Forelimb muscle (tissue), 1 donor: Measurements from ENCODE around the gene SMIM23. TPM values are rescaled to one million over a fixed set of nuclear protein-coding genes. Genes with fewer than 3 reads are reported as not detected.

Experiments used
- DNase-seq: peaks from one replicate; pipeline ENCODE4 v3.0.0-alpha.2; 2013; ENCODE audit warnings: low read depth
- polyA plus RNA-seq: library from polyadenylated mRNA; unstranded; fragments of 120-200 nt; gene quantifications from one replicate; pipeline ENCODE4 v1.2.1, GENCODE V29; 2013; ENCODE audit not compliant: insufficient read length

Gene SMIM23
- not detected for polyA plus RNA-seq

DNA sequence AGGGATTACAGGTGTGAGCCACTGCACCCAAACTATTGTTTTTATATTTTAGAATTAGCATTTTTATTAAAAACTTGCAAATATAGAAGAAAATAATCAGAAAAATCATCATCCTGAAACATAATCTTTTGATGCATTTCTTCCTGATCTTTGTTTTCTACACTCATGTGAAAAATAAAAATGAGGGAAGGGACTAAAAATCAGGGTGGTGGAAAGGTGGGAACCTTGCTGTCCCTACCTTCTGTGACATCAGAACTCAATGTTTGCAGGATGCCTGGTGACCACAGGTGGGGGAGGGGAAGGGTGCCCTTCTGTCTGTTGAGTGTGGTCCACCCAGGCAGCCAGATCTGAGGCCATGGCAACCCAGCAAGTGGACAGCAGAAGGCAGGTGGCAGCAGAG is at the start of gene SMIM23:
SMIM23 (plus strand) TSS at position 301 of the 400 bp plus-strand sequence; CDS start at position 356, 55 bp downstream.
- no peak for DNase-seq

DNA sequence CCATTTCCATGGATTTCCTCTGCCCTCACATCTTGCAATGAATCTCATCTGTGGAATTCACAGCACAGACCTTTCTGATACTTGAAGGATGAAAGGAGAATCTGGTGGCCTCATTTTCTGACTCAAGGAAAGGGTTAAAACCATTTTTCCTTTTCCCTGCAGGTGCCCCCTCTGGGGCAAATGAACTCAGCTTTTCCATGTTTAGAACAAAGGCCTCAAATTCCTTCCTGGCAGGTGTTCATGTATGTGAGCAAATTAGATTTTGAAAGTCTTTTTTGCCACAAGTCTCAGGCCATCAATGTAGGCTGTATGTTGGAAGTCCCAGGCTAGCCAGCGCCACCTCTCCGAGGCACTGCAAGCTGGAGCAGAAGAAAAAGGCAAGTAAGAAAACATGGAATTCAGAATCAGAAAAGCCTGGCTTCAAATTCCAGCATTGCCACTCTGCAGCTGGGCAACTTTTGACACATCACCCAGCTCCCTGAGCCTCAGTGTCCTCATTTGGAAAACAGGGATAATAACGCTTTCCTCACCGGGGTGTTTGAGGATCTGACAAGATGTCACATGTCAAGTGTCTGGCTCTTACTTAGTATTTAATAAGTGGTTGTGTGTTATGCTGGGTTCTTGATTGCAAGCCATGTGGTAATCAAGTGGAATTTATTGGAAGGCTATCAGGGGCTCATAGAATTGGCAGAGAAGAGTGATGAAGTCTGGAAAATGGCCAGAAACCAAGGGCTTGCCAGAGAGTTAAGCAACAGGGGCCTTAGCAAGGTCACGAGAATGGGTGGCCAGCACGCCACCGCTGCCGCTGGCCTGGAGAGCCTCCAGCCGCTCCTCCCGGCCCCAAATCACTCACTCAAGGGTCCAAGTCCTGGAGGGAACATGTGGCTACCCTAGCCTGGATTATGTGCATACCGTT is 48.4 kb upstream of the SMIM23 start:
- no peak for DNase-seq

DNA sequence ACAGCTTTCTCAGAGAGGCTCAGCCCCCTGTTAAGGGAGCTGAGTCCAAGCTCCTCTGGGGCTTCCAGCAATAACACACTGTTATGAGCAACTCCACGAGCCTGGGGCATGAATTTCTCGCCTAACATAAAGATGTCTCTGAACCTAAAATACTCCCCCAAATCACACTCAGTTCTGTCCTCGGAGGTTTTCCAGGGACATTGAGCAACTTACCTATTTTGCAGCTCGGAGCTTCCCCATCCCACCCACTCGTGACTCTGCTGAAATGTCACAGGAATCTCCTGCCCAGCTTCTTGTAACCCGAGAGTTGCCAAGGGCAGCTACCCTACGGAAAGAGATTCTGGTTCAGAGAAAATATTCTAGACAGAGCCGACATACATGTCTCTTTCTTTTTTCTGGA is 47.1 kb upstream of the SMIM23 start:
- DNase-seq, result no peak

DNA sequence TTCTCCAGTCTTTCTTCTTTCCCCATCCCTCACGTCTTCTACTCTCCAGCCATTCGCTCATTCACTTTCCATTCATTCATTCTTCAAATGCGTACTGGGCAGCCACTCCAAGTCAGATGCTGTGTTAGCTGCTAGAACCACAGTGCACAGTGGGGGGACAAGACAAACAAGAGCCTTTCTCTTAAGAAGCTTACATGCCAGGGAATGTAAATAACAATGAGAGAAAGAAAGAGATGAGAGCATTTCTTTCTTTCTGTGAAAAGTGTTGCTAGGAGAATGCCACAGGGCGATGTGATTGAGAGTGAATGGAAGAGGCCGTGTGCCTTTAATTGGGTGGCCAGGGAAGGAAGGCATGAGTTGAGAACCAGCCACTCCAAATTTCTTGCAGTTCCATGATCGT is 46.3 kb upstream of the SMIM23 start:
- DNase-seq, result no peak

DNA sequence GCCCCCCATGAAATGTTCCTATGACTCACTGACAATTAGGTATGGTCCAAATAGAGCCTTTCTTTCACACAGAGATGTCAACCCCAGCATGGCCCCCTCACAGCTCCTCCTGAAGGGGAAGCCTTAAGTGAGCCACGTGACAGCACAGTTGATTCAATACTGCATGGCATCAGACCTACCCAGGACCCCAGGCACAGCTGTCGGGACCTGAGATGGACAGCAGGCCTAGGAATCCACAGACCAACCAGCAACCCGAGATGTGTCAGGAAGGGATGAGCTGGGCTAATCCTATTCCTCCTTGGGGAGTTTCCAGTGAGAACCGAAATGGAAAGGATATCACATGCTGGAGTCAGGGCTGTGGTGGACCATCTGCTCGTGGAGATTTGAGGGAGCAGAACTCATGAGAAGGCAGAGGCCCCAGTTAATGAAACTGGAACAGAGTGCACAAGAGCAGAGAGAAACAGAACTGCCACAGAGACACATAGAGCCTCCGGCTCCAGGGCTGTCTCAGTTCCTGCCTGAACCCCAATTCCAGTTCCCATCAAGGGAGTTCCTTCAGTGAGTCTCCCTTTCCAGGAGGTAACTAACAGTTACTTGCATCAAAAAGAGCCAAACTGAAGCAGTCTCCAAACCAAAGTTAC is 42.1 kb upstream of the SMIM23 start:
- DNase-seq, result no peak

DNA sequence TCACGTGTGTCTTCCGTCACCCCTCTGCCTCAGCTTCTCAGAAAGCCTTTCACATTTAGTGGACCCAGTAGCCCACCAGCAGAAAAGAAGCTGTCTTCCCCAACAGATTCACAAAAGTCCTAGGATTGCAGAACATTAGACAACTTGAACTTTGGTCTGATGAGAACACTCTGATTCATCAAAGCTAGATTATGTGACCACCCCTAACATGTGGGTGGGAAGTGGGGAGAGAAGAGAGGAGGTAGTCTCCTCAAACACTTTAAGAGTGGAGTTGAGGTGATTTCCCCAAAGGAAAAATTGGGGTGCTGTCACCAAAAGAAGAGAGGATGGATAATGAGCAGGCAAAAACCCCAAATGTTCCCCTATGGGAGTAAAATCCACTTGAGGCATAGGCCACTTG is 41.4 kb upstream of the SMIM23 start:
- no peak for DNase-seq

DNA sequence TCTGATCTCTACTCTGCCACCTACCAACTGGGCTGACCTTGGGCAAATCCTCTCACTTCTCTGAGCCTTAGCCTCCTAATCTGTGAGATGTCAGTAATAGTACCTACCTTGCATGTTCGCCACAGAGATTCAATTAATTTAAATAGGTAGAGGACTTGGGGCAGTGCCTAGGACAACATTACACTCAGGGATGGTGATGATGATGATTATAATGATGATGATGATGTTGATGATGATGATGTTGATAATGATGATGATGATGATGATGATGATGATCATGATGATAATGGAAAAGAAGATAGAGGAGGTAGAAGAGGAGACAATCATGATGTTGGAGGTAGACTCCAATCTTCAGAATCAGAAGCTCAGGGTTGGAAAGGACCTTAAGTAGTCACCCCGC is 40.7 kb upstream of the SMIM23 start:
- DNase-seq, result no peak

DNA sequence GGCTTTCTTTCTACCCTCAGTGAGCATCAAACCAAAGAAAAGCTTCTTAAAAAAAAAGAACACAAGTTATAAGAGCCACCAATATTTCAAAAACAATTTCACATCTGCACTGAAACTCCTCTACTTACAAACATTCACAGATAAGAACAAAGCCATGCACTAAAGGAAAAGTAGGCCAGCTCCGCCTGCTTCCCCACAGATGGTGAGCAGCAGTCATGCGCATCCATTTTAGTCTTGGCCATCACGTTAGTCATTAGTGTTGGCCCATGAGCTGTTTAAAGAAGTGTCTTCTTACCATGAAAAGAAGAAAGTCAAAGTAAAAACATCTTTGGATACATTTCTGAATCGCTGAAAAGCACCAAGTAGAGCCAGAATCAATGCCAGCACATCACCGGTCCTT is 40.0 kb upstream of the SMIM23 start:
- DNase-seq, result no peak

DNA sequence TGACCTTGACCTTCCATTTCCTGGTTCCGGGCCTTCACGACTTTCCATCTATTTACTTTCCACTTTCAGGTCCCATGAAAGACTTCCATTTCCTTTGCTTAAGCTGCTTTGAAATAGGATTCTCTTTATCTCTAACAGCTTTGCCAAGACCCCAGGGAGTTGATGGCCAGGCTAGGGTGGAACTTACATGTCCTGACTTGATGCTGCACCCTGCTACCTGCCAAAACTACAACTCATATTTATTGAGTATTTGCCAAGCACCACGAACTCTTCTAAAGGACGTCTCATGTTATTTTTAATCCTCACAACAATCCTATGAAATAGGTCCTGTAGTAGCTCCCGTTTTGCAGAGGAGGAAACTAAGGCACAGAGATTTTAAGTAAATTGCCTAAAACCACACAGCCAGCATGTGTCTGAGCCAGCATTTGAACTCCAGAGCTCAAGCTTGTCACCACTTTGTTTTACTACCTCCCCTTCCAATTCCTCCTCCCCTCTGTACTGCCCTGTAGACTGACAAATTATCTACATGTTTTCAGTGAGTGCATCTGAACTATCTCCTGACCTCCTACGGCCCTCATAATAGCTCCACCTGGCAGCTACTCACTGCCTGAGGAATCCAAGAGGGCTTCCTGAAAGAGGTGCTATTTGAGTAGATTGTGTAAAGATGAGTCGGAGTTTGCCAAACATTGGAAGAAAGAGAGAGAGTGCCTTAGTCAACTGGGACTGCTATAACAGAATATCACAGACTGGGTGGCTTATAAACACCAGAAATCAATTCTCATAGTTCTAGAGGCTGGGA is 38.4 kb upstream of the SMIM23 start:
- DNase-seq, result no peak

DNA sequence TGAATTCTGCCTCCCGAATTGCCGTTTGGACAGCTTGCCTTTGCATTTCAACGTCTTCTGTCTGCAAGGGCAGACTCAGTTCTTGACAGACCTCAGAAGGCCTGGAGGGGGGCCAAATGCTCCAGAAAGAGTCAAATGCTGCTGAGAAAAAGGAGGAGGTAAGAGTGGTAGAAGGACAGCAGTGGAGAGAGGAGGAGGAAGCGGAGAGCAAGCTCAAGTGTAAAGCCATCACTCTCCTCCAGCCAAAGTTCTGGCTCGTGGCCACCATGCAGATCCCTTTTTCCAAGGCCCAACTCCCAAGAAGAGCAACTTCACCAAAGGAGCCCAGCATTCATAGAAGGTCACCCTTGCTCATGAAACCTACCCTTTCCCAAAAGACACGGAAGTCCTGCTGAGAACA is 36.9 kb upstream of the SMIM23 start:
- DNase-seq, result no peak

DNA sequence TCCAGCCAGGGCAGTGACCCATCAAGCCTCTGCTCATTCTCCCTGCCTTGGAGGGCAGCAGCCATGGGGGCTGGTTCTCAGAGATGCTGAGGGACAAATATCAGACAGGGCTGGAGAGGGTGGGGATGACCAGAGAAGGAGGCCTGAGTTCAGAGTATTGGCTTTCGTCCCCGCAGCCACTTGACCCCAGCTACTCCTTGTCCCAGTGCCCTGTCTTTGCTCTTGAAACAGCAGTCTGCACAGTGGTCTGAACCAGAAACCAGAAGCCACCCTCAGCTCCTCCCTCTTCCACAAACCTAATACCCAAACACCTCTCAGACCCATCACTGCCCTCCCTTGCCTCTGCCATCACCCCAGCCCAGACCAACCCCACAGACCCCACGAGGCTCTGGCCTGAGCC is 36.3 kb upstream of the SMIM23 start:
- DNase-seq, result no peak

DNA sequence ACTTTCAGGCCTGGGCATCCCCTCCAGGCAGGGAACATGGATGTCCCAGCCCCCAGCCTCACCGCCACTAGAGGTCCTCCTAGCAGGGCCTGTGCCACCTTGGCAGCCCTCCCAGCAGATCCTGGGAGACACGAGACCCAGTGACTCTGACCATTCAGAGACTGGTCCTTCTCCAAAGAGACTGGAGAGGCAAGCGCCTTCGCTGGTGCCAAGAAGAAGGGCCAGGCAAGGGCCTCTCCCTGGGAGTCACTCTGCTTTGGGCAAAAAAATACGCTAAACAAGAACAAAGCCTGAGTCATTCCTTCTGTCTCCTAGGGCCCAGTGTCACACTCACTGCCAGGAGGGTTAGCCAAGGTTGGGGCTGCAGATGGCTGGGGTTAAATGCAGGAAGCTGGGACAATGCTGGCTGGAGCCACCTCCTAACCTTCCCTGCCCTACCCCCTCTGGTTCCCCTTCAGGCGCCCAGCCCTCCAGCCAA is 35.3 kb upstream of the SMIM23 start:
- no peak for DNase-seq

DNA sequence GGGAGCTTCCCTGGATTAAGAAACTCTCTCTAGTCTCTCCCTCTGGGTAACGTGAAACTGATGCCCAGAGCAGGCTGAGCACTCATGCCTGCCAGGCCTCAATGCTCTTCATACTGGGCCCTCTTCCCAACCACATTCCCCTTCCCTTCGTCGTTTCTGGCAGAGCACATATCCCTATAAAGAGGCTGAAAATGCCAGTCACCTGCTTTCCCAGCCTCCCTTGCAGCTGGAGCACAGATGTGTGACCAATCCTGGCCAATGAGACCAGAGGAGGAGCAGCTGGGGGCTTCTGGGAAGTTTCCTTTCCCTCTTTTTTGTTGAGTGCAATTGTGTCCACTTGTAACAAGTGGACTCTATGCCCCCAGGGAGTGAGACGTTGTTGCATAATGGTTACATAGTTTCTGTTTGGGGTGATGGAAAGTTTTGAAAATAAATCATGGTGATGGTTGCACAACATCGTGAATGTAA is 30.2 kb upstream of the SMIM23 start:
- no peak for DNase-seq

DNA sequence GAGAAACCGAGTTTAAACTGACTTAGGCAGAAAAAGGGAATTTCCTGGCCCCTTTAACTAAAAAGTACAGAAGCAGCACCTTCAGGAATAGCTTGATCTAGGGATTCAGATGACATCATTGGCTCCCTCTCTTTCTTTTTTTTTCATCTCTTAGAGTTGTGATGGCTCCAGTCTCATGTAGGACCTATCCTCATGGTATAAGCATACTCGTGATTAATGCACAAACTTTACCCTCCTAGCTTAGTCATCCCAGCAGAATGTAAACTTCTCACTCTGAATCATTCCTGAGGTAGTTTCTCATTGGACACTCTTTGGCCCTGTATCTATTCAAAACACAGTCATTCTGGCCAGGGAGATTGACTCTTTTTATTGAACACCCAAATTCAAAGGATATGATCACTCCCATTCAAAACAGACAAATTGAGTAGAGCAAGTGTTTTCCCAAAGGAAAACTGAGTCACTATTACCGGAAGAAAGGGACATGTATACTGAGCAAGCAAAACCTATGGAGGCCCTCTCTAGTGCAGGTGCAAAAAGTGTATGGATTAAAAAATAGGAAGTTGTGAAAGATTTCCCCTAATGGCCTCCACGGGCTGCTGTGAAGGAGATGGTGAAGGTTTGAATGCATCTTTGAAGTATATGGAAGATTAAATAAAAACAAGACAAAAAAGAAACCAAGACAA is 27.6 kb upstream of the SMIM23 start:
- no peak for DNase-seq

DNA sequence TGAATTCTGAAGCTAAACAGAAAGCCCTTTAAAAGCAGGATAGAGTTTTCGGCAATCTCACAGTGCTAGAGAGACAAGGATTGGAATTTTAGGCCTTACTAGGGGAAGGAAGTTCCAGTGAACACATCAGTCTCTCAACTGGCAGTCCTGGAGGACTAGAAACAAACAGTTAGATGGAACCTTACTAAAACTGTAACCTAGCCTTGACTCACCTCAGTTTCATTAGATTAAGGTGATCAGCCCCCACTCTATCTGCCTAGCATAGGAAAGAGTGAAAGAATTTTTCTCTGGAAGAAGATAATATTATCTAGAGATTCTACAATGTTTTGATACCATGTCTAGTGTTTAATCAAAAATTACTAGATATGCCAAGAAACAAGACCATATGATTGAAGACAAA is 25.8 kb upstream of the SMIM23 start:
- DNase-seq, result no peak

DNA sequence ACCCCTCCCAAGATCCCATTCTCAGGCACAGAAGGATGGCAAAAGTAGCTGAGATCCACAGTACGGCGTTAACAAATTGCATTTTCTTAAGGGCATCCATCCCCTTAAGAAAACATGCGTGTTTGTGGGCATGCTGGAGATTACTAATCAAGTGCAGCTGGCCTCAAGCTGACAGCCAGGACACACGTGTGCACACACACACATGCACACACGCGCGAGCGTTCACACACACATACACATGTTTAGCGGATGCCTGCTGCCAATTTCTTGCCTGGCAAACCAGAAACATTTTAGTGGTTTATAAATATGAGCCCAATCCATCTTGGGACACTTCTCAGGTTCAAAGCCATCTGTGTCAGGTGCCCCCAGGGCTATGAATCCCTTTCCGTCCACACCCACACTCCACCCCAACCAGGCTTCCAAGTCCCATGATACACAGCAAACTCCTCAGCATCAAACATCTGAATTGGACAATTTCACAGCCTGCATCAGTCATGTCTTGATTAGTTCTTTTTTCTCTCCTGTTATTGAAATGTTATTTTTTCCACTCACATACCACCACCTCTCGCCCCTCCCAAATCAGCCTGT is 23.5 kb upstream of the SMIM23 start:
- no peak for DNase-seq

DNA sequence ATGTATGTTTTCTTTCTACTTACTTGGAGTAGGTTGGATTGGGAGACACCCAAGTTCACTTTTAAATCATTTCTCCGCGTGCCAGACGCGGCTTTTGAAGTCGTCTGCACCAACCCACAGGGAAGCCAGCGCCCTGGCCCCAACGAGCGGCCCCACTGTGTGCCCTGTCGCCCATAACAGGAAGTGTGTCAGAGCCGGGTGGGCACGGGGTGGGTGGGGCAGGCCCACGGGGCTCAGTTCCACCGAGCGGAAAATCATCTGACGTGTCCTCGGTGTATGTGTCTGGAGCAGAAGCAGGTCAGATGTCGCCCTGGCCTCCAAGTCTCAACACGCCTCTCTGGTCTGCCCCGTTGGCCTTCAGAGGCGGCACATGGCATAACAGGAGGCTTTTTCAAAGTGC is 22.7 kb upstream of the SMIM23 start:
- DNase-seq, result no peak

DNA sequence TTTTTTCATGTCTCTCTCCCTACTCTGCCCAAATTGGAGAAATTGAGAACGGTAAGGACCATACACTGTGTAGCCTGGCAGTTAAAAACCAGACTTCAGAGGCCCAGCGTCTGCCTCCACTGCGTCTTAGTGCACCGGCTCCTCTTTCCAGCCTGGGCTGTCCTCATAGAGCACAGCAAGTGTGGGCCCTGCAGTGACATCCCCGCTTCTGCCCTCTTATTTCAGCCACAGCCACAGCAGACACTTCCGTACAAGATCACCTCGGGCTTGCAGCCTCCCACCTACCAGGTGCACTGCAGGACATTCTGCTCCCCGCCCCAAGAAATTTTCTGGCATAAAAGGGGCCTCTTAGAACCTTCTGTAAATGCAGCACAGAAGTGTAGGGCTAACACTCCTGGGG is 21.4 kb upstream of the SMIM23 start:
- DNase-seq, result no peak

DNA sequence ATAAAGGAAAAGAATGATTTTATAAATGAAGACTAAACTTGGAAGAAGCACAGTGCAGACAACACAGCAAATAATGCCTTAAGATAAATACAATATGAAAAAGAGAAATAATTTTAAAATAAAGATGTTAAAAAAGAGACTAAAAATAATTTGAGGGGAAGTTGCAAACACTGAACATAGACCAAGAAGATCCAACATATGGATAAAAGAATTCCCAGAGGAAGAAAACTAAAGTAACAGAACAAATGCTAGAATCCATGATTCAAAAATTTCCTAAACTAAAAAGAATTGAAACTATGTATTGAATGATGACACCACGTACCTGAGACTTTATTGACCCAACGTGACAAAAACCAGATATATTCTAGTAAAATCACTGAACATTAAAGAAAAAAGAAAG is 18.7 kb upstream of the SMIM23 start:
- DNase-seq, result no peak

DNA sequence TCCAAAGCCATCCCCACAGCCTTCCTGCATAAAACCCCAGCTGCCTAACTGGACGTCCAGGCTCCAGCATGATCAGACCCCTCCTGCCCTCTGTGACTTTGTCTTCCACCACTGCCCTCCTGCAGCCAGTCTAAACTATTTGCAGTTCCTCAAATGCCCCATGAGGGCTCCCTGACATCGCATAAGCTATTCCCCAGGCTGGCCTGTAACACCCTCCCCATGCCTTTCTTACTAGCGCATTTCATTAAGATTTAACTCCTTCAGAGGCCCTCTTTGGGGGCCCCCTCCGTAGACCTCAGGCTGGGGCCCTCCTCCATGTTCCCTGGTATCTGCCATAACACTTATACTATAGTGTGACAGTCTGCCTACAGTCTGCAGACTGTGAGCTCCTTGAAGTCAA is 15.5 kb upstream of the SMIM23 start:
- no peak for DNase-seq

DNA sequence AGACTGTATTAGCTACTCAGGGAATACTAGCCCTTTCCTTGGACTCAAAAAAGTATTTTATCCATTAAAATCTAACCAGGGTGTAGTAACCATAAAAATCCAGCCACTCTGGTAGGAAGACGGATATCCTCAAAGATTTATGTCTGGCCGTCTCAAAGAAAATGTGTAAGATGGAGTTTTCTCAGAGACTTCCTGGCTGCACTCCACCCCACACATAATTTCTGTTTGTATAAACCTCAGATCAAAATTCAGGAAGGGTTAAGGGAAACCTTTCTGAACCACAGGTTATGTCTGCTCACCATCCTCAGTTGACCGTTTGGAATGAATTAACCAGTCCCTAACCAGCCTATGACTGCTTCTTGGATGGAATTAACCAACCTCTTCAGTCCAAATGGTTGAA is 13.8 kb upstream of the SMIM23 start:
- DNase-seq, result no peak
